Mucosa of descending colon (tissue), 3 donors: Measurements from ENCODE around the gene VWA8. TPM values are rescaled to one million over a fixed set of nuclear protein-coding genes. Genes with fewer than 3 reads are reported as not detected.

Source experiments
- ATAC-seq: fragments of 200-7000 bp; cut with Tn5 transposase; one replicate; pipeline ENCODE4 v1.9.1; 2020; ENCODE audit warnings: mild to moderate bottlenecking, moderate library complexity
- DNase-seq, 3 donors: peaks; one replicate each; pipeline ENCODE4 v3.0.0-alpha.2; 2020
- H3K36me3 ChIP-seq: fragments of 200-600 bp; one replicate; pipeline ENCODE4 v1.8.0; 2021; ENCODE audit warnings: low read depth, mild to moderate bottlenecking
- H3K4me1 ChIP-seq: fragments of 200-600 bp; one replicate; pipeline ENCODE4 v1.8.0; 2021; ENCODE audit warnings: low read depth, mild to moderate bottlenecking
- H3K4me3 ChIP-seq: fragments of 200-600 bp; one replicate; pipeline ENCODE4 v1.8.0; 2021; ENCODE audit warnings: mild to moderate bottlenecking
- H3K9me3 ChIP-seq: fragments of 200-600 bp; one replicate; pipeline ENCODE4 v1.8.0; 2021; ENCODE audit warnings: mild to moderate bottlenecking
- CTCF ChIP-seq: fragments of 200-600 bp; IDR thresholded peaks from one replicate; pipeline ENCODE4 v1.8.0; 2022; ENCODE audit warnings: antibody characterized with exemption, mild to moderate bottlenecking
- intact Hi-C, 2 donors: fragments of 100-400 bp; cut with DNase I in 1 of 2; cut with micrococcal nuclease in 1 of 2; formaldehyde crosslinking; loops; one replicate each; pipeline versions ENCODE4 v1.11.0 to v1.11.1; 2022; cut with DNase I, micrococcal nuclease
- total RNA-seq, 3 donors: library from RNA; stranded (reverse); fragmentation: NEBNext Ultra II Directional in 2 of 3; extraction: Animal tissue kit (Norgen Biotek cat#: 25700) in 2 of 3; gene quantifications; one replicate each; pipeline versions ENCODE4 v1.2.1 to v1.2.4, GENCODE V29; 2021 to 2023
- donor health status: DM: no; HTN: no; CAD: no; lungs with moderate emphysema.
- donor health status: DM: no; HTN: no; CAD: no.
- donor health status: DM: no; HTN: yes; CAD: no.

The VWA8 gene
- total RNA-seq, 3 donors from 2014 or later, result 19.1 to 31.5 (median 27.0) TPM

DNA sequence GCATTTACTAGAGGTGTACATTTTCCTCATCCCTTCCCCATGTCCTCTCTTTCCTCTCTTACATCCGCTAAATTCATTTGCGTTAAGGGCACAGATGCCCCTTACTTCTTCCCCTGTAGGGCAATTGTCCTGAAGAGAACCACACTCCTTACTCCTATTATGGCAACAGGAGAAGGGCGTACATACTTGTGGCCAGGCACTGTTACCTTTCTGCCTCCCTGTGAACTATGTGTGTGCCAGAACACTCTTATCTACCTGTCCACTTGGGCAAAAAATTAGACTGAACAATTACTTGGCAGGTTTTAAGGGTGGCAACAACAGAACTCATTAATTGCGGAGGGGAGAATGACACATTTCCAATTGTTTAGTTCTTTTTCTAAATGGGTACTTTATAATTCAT, 351.1 kb downstream of the VWA8 start:
- intact Hi-C loops, result no loop called here
- DNase-seq (no peak), ATAC-seq (no peak)
- Histone ChIP-seq H3K4me3 (no peak overlapping the region), H3K36me3 (no peaks in the 10 kb centered on the region), H3K4me1 (no peaks in the 10 kb centered on the region), H3K9me3 (no peaks in the 10 kb centered on the region)
- TF ChIP-seq CTCF, result no peak

DNA sequence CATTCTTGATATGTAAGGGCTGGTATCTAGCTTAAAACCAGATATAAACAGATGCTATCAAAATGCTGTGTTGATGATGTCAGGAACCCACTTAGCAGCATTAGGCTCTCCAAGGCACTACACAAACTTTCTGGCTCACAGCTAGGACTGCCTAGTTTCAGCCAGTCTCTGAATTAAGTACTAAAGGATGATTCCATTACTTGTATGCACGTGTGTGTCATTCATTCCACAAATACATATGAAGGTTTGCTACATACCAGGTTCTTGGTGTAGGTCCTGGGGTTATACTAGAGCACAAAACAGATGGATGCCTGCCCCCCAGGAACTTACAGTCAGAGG, 352.1 kb downstream of the VWA8 start:
- no peak overlapping the region for H3K4me3 ChIP-seq
- no peak for ATAC-seq
- H3K36me3 ChIP-seq, result no peaks in the 10 kb centered on the region
- no peaks in the 10 kb centered on the region for H3K4me1 ChIP-seq
- intact Hi-C loops, result no loop called here
- H3K9me3 ChIP-seq, result no peaks in the 10 kb centered on the region
- no peak for DNase-seq
- TF ChIP-seq CTCF, result no peak

DNA sequence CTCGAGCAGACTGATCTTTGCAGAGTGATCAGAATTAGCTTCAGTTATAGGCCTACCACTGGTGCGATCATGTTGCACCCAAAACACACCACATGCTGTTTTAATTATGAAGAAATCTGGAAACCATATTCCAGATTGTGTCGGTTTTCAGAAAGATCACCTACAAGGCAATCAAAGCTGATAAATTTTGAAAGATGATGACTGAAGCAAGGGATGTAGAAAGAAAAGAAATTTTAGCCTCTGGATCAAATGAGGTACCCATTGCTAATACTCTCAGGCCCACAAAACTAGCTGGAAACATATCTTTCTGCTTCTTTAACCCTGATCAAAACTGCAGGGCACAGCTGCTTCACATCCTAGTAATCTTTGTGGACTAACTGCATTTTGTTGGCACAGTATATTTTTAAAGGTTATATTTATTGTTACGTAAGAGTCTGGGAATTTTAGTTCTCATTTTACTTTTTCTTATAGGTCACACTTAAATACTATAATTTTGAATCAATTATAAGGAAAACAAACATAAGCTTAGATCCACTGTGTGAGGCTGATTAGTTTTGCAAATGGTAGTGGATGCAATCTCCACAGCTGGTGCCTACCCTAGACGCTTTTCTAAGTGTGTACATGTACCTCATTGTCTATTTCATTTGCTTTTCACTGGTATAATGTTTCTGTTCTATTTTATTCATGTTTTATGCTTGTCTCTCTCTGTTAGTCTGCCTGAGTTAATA, 352.6 kb downstream of the VWA8 start:
- intact Hi-C loops, result no loop called here
- no peak overlapping the region for H3K4me3 ChIP-seq
- no peaks in the 10 kb centered on the region for H3K36me3 ChIP-seq
- no peaks in the 10 kb centered on the region for H3K9me3 ChIP-seq
- H3K4me1 ChIP-seq, result no peaks in the 10 kb centered on the region
- DNase-seq (no peak), ATAC-seq (no peak)
- no peak for TF ChIP-seq CTCF

DNA sequence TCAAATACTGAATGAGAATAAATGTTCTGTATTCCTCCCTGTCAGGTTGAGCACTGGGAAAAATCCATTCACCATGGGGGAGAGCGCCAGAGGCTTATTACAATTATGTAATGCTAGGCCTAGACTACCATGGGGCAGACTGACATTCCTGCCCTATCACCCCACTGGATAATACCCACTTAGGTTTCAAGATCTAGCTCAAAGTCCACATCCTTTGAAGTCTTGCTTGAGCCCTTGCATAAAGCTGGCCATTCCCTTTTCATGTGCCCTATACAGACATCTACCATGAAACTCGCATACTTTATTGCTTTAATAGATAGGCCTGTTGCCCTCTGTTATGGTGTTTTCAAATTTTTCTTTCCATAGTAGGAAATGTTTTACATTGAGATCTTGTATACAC, 354.3 kb downstream of the VWA8 start:
- ATAC-seq (no peak), DNase-seq (no peak)
- H3K9me3 ChIP-seq, result no peaks in the 10 kb centered on the region
- no peaks in the 10 kb centered on the region for H3K4me1 ChIP-seq
- TF ChIP-seq CTCF, result no peak
- no peak overlapping the region for H3K4me3 ChIP-seq
- intact Hi-C loops, result no loop called here
- H3K36me3 ChIP-seq, result no peaks in the 10 kb centered on the region

- H3K9me3 ChIP-seq, result no peaks in the 10 kb centered on the region
- DNase-seq (no peak), ATAC-seq (no peak)
- H3K4me1 ChIP-seq, result no peaks in the 10 kb centered on the region
- no peaks in the 10 kb centered on the region for H3K36me3 ChIP-seq
- intact Hi-C loops, result no loop called here
- TF ChIP-seq CTCF, result no peak
- H3K4me3 ChIP-seq, result no peak overlapping the region
Observed at GRCh38 chr13:41605319-41606285, 355.3 kb downstream of the VWA8 start.
